ENCODE data around the gene IQCC. TPM values are rescaled to one million over a fixed set of nuclear protein-coding genes. Genes with fewer than 3 reads are reported as not detected.

Gene IQCC
- polyA plus RNA-seq, 1 donor from 2014 or later, result 7.5 TPM

GRCh38 chr1:32181563-32181962 lies 23.9 kb upstream of the IQCC start:
- H3K9me3 ChIP-seq (ENCODE audit: low read length), result no peaks in the 10 kb centered on the region
- no peak overlapping the region for H3K9ac ChIP-seq (ENCODE audit: low read length)
- no peaks in the 10 kb centered on the region for H3K36me3 ChIP-seq (ENCODE audit: insufficient read depth, low read length)
- TF ChIP-seq, protein P1, sequence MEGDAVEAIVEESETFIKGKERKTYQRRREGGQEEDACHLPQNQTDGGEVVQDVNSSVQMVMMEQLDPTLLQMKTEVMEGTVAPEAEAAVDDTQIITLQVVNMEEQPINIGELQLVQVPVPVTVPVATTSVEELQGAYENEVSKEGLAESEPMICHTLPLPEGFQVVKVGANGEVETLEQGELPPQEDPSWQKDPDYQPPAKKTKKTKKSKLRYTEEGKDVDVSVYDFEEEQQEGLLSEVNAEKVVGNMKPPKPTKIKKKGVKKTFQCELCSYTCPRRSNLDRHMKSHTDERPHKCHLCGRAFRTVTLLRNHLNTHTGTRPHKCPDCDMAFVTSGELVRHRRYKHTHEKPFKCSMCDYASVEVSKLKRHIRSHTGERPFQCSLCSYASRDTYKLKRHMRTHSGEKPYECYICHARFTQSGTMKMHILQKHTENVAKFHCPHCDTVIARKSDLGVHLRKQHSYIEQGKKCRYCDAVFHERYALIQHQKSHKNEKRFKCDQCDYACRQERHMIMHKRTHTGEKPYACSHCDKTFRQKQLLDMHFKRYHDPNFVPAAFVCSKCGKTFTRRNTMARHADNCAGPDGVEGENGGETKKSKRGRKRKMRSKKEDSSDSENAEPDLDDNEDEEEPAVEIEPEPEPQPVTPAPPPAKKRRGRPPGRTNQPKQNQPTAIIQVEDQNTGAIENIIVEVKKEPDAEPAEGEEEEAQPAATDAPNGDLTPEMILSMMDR (IDR thresholded peaks at IDR 0.05; ENCODE audit: poor library complexity, severe bottlenecking), result no peak
- TF ChIP-seq TAF1 (IDR thresholded peaks at IDR 0.05; ENCODE audit: low read depth) (no peak), SMC3 (conservative IDR thresholded peaks at IDR 0.05; ENCODE audit: poor library complexity) (no peak), RAD21 (conservative IDR thresholded peaks at IDR 0.05) (no peak)
- H3F3A ChIP-seq (ENCODE audit: insufficient read depth, low read length, poor library complexity, severe bottlenecking), result no peaks in the 10 kb centered on the region
- no peak overlapping the region for H3K27ac ChIP-seq (ENCODE audit: low read length)
- peaks cover 26% of the 10 kb centered on the region for H3K79me2 ChIP-seq (replicated peaks; ENCODE audit: insufficient read depth, low read length)
- H3K4me3 ChIP-seq (ENCODE audit: low read length), result peak overlapping the region; percentile 83
- H3K27me3 ChIP-seq (ENCODE audit: insufficient read depth, low read depth, low read length), result no peaks in the 10 kb centered on the region
- H4K20me1 ChIP-seq (ENCODE audit: insufficient read depth), result no peaks in the 10 kb centered on the region
- H3K4me2 ChIP-seq (ENCODE audit: low read length), result no peak overlapping the region
- no peaks in the 10 kb centered on the region for H3K9me2 ChIP-seq (ENCODE audit: insufficient read depth, low read length)
- no peak overlapping the region for H2AFZ ChIP-seq (ENCODE audit: low read depth, low read length)

GRCh38 chr1:32182060-32182459 lies 23.4 kb upstream of the IQCC start:
- Histone ChIP-seq H4K20me1 (ENCODE audit: insufficient read depth) (no peaks in the 10 kb centered on the region), H3F3A (ENCODE audit: insufficient read depth, low read length, poor library complexity, severe bottlenecking) (no peaks in the 10 kb centered on the region), H3K79me2 (replicated peaks; ENCODE audit: insufficient read depth, low read length) (peaks cover 26% of the 10 kb centered on the region), H3K9me3 (ENCODE audit: low read length) (no peaks in the 10 kb centered on the region), H2AFZ (ENCODE audit: low read depth, low read length) (no peak overlapping the region), H3K4me3 (ENCODE audit: low read length) (peak overlapping the region; percentile 83), H3K27ac (ENCODE audit: low read length) (no peak overlapping the region), H3K9me2 (ENCODE audit: insufficient read depth, low read length) (no peaks in the 10 kb centered on the region), H3K9ac (ENCODE audit: low read length) (no peak overlapping the region), H3K36me3 (ENCODE audit: insufficient read depth, low read length) (no peaks in the 10 kb centered on the region), H3K4me2 (ENCODE audit: low read length) (no peak overlapping the region), H3K27me3 (ENCODE audit: insufficient read depth, low read depth, low read length) (no peaks in the 10 kb centered on the region)
- TF ChIP-seq EZH2 (IDR thresholded peaks at IDR 0.05; ENCODE audit: borderline replicate concordance, insufficient read depth, low read length, poor library complexity, severe bottlenecking) (no peak), RAD21 (conservative IDR thresholded peaks at IDR 0.05) (no peak), MXI1 (conservative IDR thresholded peaks at IDR 0.05; ENCODE audit: poor library complexity, severe bottlenecking) (no peak), POLR2AphosphoS5 (IDR thresholded peaks at IDR 0.05) (no peak), TAF1 (IDR thresholded peaks at IDR 0.05; ENCODE audit: low read depth) (no peak), REST (IDR thresholded peaks at IDR 0.05; ENCODE audit: borderline replicate concordance) (no peak)
- TF ChIP-seq, protein P1 (IDR thresholded peaks at IDR 0.05; ENCODE audit: poor library complexity, severe bottlenecking), result no peak
